Stimulated activated CD4-positive, alpha-beta T cell treated with anti-CD3 and anti-CD28 coated beads, Interleukin-4, amount 100 ng/mL, for 4 hours (primary cell): ENCODE data around the gene LDLRAP1.
"Not testable (repeated sequence)": the region's sequence is repeated elsewhere in the genome, so short reads cannot be mapped to it uniquely, and the experiment has no call there.

Experiments
- DNase-seq, 2 experiments: peaks; one replicate each; pipeline ENCODE4 v3.0.0-alpha.2; 2020

LDLRAP1 gene

GRCh38 chr1:25579292-25580252, 36.2 kb downstream of the LDLRAP1 start:
- DNase-seq: no peak

GRCh38 chr1:25580927-25581326, 37.5 kb downstream of the LDLRAP1 start:
- DNase-seq: no peak

- no peak for DNase-seq
Measured at GRCh38 chr1:25581764-25582163, 38.4 kb downstream of the LDLRAP1 start.

- no peak for DNase-seq
Measured at GRCh38 chr1:25583519-25584370, 40.3 kb downstream of the LDLRAP1 start.

GRCh38 chr1:25586181-25586588, 42.8 kb downstream of the LDLRAP1 start:
- no peak for DNase-seq

- no peak for DNase-seq
Measured at GRCh38 chr1:25587290-25587689, 43.9 kb downstream of the LDLRAP1 start.

- DNase-seq: not testable (repeated sequence)
Measured at GRCh38 chr1:25588224-25588623, 44.8 kb downstream of the LDLRAP1 start.

GRCh38 chr1:25588786-25589185, 45.4 kb downstream of the LDLRAP1 start:
- not testable (repeated sequence) for DNase-seq

- DNase-seq: no peak
Measured at GRCh38 chr1:25590096-25590824, 46.9 kb downstream of the LDLRAP1 start.

- DNase-seq: no peak
Measured at GRCh38 chr1:25593861-25594260, 50.5 kb downstream of the LDLRAP1 start.

GRCh38 chr1:25594971-25595370, 51.6 kb downstream of the LDLRAP1 start:
- DNase-seq: no peak

- not testable (repeated sequence) for DNase-seq
Measured at GRCh38 chr1:25596641-25597040, 53.2 kb downstream of the LDLRAP1 start.

GRCh38 chr1:25598879-25599278, 55.5 kb downstream of the LDLRAP1 start:
- no peak for DNase-seq

GRCh38 chr1:25599969-25600610, 56.7 kb downstream of the LDLRAP1 start:
- DNase-seq: no peak

GRCh38 chr1:25600971-25601699, 57.7 kb downstream of the LDLRAP1 start:
- DNase-seq: not testable (repeated sequence)

- DNase-seq: not testable (repeated sequence)
Measured at GRCh38 chr1:25603779-25604538, 60.6 kb downstream of the LDLRAP1 start.

- no peak for DNase-seq
Measured at GRCh38 chr1:25607123-25607522, 63.7 kb downstream of the LDLRAP1 start.

GRCh38 chr1:25608488-25609178, 65.2 kb downstream of the LDLRAP1 start:
- DNase-seq: peak; percentile 82 to 86

GRCh38 chr1:25609921-25610320, 66.5 kb downstream of the LDLRAP1 start:
- DNase-seq: no peak
